NB4 (cell line): ENCODE data around the gene KIRREL3.

Source experiments
- DNase-seq: peaks from one replicate; pipeline ENCODE4 v3.0.0; 2010; ENCODE audit warnings: low read depth
- H3K4me3 ChIP-seq: one replicate; pipeline ENCODE4 v1.5.1; 2011; ENCODE audit warnings: mild to moderate bottlenecking, low read depth, low read length, moderate library complexity
- CTCF ChIP-seq: IDR thresholded peaks from one replicate; pipeline ENCODE4 v1.5.1; 2012; ENCODE audit warnings: low read depth, low read length
- MAX ChIP-seq: IDR thresholded peaks from 2 replicates; pipeline ENCODE4 v1.6.1; 2011; ENCODE audit warnings: low read depth, low read length
- MYC ChIP-seq: IDR thresholded peaks from 2 replicates; pipeline ENCODE4 v1.6.1; 2011; ENCODE audit warnings: low read depth, low read length
- POLR2A ChIP-seq: IDR thresholded peaks from 2 replicates; pipeline ENCODE4 v1.6.1; 2011; ENCODE audit warnings: mild to moderate bottlenecking; ENCODE audit not compliant: insufficient read length; ENCODE audit errors: extremely low read depth

The KIRREL3 gene

GRCh38 chr11:127000291-127000968 is at the start of gene KIRREL3:
Gene KIRREL3 (minus strand): TSS chr11:127000770.
- TF ChIP-seq POLR2A (no peak), MYC (no peak), MAX (no peak), CTCF (no peak)
- no peak for DNase-seq
- H3K4me3 ChIP-seq = no peak within 1 kb of the TSS

GRCh38 chr11:127050186-127050585 is 49.6 kb upstream of the KIRREL3 start:
- no peak overlapping the region for H3K4me3 ChIP-seq
- DNase-seq = no peak
- TF ChIP-seq MYC (no peak), POLR2A (no peak), MAX (no peak), CTCF (no peak)

GRCh38 chr11:127049486-127049885 is 48.9 kb upstream of the KIRREL3 start:
- H3K4me3 ChIP-seq = no peak overlapping the region
- no peak for DNase-seq
- no peak for TF ChIP-seq POLR2A
- TF ChIP-seq MAX = no peak
- TF ChIP-seq CTCF = no peak
- TF ChIP-seq MYC = no peak

- no peak for TF ChIP-seq MAX
- no peak for TF ChIP-seq POLR2A
- no peak for TF ChIP-seq MYC
- no peak for TF ChIP-seq CTCF
- DNase-seq = no peak
- no peak overlapping the region for H3K4me3 ChIP-seq
Measured at GRCh38 chr11:127044535-127044934, 44.0 kb upstream of the KIRREL3 start.

- no peak for DNase-seq
- H3K4me3 ChIP-seq = no peak overlapping the region
- TF ChIP-seq CTCF = no peak
- TF ChIP-seq POLR2A = no peak
- TF ChIP-seq MAX = no peak
- no peak for TF ChIP-seq MYC
Measured at GRCh38 chr11:127042445-127042844, 41.9 kb upstream of the KIRREL3 start.

- no peak for TF ChIP-seq CTCF
- TF ChIP-seq MAX = no peak
- no peak for TF ChIP-seq POLR2A
- TF ChIP-seq MYC = no peak
- no peak for DNase-seq
- no peak overlapping the region for H3K4me3 ChIP-seq
Measured at GRCh38 chr11:127039591-127039990, 39.0 kb upstream of the KIRREL3 start.
